ENCODE measurements around the gene FIP1L1. TPM values are rescaled to one million over a fixed set of nuclear protein-coding genes. Genes with fewer than 3 reads are reported as not detected.

Gene FIP1L1
- total RNA-seq, 1 experiment from 2014 or later = 44.8 TPM

DNA sequence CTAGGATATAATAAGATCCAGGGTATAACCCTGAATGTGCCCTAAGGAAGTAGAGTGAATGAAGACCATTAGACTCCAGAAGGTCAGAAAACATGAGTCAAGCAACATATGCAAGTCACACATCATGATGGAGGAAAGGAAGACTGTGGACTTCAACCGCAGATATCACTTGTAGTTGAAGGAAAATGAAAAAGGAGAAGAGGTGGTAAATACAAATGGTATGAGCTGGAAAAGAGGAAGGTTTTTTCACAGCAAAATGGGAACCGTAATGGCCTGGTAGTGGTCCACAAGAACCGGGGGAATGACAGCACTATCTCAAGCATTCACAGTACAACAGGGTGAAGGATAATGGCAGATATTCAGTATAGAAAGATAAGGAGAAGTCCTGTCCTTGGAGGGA, 6.4 kb upstream of the FIP1L1 start:
- no peak for TF ChIP-seq EZH2 (IDR thresholded peaks at IDR 0.05; ENCODE audit: low read depth)
- TF ChIP-seq, protein P1, sequence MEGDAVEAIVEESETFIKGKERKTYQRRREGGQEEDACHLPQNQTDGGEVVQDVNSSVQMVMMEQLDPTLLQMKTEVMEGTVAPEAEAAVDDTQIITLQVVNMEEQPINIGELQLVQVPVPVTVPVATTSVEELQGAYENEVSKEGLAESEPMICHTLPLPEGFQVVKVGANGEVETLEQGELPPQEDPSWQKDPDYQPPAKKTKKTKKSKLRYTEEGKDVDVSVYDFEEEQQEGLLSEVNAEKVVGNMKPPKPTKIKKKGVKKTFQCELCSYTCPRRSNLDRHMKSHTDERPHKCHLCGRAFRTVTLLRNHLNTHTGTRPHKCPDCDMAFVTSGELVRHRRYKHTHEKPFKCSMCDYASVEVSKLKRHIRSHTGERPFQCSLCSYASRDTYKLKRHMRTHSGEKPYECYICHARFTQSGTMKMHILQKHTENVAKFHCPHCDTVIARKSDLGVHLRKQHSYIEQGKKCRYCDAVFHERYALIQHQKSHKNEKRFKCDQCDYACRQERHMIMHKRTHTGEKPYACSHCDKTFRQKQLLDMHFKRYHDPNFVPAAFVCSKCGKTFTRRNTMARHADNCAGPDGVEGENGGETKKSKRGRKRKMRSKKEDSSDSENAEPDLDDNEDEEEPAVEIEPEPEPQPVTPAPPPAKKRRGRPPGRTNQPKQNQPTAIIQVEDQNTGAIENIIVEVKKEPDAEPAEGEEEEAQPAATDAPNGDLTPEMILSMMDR (conservative IDR thresholded peaks at IDR 0.05) = no peak
- no TSS peak for BruUV-seq (replicated peaks)
- no peak overlapping the region for H3K4me3 ChIP-seq

DNA sequence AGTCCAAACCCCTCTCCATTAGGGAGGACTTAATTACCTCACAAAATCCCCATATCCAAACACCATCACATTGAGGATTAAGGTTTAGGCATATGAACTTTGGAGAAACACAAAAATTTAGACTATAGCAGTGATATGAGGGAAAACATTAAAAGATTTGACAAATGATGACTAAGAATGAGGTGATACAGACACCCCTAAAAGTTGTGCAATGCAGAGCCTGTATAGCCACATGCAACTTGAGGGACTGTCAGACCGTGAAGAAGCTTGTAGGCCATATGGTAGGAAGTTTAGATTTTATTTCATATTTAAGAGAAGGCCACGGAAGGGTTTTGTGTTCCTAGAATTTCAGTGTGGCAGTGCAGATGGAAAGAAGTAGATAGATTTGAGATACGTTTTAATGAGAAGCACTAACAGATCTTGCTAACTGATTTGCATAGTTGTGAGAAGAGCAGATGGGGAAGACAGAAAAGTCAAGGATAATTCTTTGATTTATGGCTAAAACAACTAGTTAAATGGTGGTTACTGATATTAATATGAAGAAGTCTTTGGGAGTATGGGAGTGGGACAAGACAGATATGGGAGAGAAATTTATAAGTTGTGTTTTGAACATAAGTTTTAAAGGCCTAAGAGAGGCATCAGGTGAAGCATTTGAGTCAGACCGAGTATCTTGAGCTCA, 5.5 kb upstream of the FIP1L1 start:
- H3K4me3 ChIP-seq = no peak overlapping the region
- intact Hi-C loops (cut with micrococcal nuclease; ENCODE audit: unreplicated experiment) = no loop called here
- no TSS peak for BruUV-seq (replicated peaks)

More for the DNA sequence above, 6.4 kb upstream of the FIP1L1 start:
- Histone ChIP-seq H3K79me2 (ENCODE audit: low read depth) (no peaks in the 10 kb centered on the region), H3K27me3 (ENCODE audit: insufficient read depth, low read depth) (0 out of 2 replicates have a peak, but pooled peaks cover 5% of the 10 kb centered on the region), H3K4me1 (replicated peaks; ENCODE audit: insufficient read depth) (peaks cover 6% of the 10 kb centered on the region; the same call in 1 of the 2 replicates), H3K9me3 (ENCODE audit: insufficient read depth, low read depth) (no peaks in the 10 kb centered on the region), H3F3A (ENCODE audit: insufficient read depth, low read depth) (no peaks in the 10 kb centered on the region), H2AFZ (no peak overlapping the region), H4K20me1 (ENCODE audit: insufficient read depth) (no peaks in the 10 kb centered on the region), H3K9me2 (ENCODE audit: insufficient read depth) (no peaks in the 10 kb centered on the region; the same call in 1 of the 2 replicates), H3K4me2 (no peak overlapping the region), H3K36me3 (ENCODE audit: low read depth) (no peaks in the 10 kb centered on the region), H3K27ac (no peak overlapping the region)
- DNase-seq = no peak
- intact Hi-C loops (cut with micrococcal nuclease; ENCODE audit: unreplicated experiment) = no loop called here
- ChIA-PET CTCF (no interaction called here), POLR2A (ENCODE audit: unreplicated experiment) (no interaction called here)

DNA sequence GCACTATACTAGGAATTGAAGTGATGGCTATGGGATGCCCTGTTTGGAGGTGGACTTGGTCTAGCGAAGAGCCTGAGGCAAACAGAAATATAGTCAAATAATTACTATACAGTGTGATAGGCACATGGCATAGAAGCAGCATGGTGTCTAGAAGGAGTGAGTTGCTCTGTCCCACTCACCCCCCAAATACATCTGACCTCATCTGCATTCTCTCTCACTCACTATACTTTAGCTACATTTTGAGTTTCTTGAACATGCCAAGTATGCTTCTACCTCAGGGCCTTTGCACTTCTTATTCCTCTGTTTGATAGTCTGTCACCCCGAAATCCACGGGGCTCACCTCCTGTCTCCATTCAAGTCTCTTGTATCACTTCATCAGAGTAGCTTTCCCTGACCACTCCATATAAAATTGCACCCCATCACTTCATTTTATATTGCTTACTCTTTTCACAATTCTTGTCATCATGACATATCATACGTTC, 2.6 kb upstream of the FIP1L1 start:
- CTCF ChIA-PET = interaction anchor here (0.6 kb wide), 1 partner anchor 829 kb away, joined by 3 read pairs; no protein-coding TSS in a partner anchor
- TF ChIP-seq EZH2 (IDR thresholded peaks at IDR 0.05; ENCODE audit: low read depth) = no peak
- TF ChIP-seq, protein P1 (conservative IDR thresholded peaks at IDR 0.05) = no peak
- intact Hi-C loops (cut with micrococcal nuclease; ENCODE audit: unreplicated experiment) = no loop called here
- Histone ChIP-seq H3K4me2 (no peak overlapping the region), H3K9me2 (ENCODE audit: insufficient read depth) (no peaks in the 10 kb centered on the region; the same call in 1 of the 2 replicates), H3F3A (ENCODE audit: insufficient read depth, low read depth) (no peaks in the 10 kb centered on the region; the same call in 1 of the 2 replicates), H4K20me1 (ENCODE audit: insufficient read depth) (peaks cover 17% of the 10 kb centered on the region), H3K27me3 (ENCODE audit: insufficient read depth, low read depth) (no peaks in the 10 kb centered on the region), H3K79me2 (ENCODE audit: low read depth) (peaks cover 24% of the 10 kb centered on the region), H3K4me3 (no peak overlapping the region), H3K4me1 (replicated peaks; ENCODE audit: insufficient read depth) (peaks cover 14% of the 10 kb centered on the region), H3K36me3 (ENCODE audit: low read depth) (0 out of 2 replicates have a peak, but pooled peaks cover 6% of the 10 kb centered on the region), H2AFZ (no peak overlapping the region), H3K9me3 (ENCODE audit: insufficient read depth, low read depth) (no peaks in the 10 kb centered on the region), H3K27ac (no peak overlapping the region)
- DNase-seq = no peak
- POLR2A ChIA-PET (ENCODE audit: unreplicated experiment) = interaction anchor here (0.6 kb wide), 1 partner anchor 9 kb away, joined by 6 read pairs; the partner anchor contains the start of gene SCFD2
- BruUV-seq (replicated peaks) = no TSS peak

More for the DNA sequence above, 5.5 kb upstream of the FIP1L1 start:
- H3K27ac ChIP-seq = no peak overlapping the region
- no peak for TF ChIP-seq EZH2 (IDR thresholded peaks at IDR 0.05; ENCODE audit: low read depth)
- TF ChIP-seq, protein P1 (conservative IDR thresholded peaks at IDR 0.05) = no peak
- no peaks in the 10 kb centered on the region; the same call in 1 of the 2 replicates for H3F3A ChIP-seq (ENCODE audit: insufficient read depth, low read depth)
- H3K79me2 ChIP-seq (ENCODE audit: low read depth) = no peaks in the 10 kb centered on the region
- no peaks in the 10 kb centered on the region; the same call in 1 of the 2 replicates for H3K9me2 ChIP-seq (ENCODE audit: insufficient read depth)
- DNase-seq = no peak
- ChIA-PET POLR2A (ENCODE audit: unreplicated experiment) (no interaction called here), CTCF (no interaction called here)
- no peaks in the 10 kb centered on the region for H4K20me1 ChIP-seq (ENCODE audit: insufficient read depth)
- H3K36me3 ChIP-seq (ENCODE audit: low read depth) = no peaks in the 10 kb centered on the region
- H2AFZ ChIP-seq = no peak overlapping the region
- H3K27me3 ChIP-seq (ENCODE audit: insufficient read depth, low read depth) = 0 out of 2 replicates have a peak, but pooled peaks cover 5% of the 10 kb centered on the region
- H3K4me2 ChIP-seq = no peak overlapping the region
- H3K9me3 ChIP-seq (ENCODE audit: insufficient read depth, low read depth) = no peaks in the 10 kb centered on the region
- no peaks in the 10 kb centered on the region for H3K4me1 ChIP-seq (replicated peaks; ENCODE audit: insufficient read depth)
